HG03064 (cell line): Measurements from ENCODE around the gene EPHA6.
"Not testable (repeated sequence)": the region's sequence is repeated elsewhere in the genome, so short reads cannot be mapped to it uniquely, and the experiment has no call there.

Experiments used
- ATAC-seq: cut with Tn5 transposase; IDR thresholded peaks from one replicate; pipeline ENCODE4 v1.9.1; 2021; ENCODE audit warnings: low read depth; ENCODE audit not compliant: unreplicated experiment

The EPHA6 gene

DNA sequence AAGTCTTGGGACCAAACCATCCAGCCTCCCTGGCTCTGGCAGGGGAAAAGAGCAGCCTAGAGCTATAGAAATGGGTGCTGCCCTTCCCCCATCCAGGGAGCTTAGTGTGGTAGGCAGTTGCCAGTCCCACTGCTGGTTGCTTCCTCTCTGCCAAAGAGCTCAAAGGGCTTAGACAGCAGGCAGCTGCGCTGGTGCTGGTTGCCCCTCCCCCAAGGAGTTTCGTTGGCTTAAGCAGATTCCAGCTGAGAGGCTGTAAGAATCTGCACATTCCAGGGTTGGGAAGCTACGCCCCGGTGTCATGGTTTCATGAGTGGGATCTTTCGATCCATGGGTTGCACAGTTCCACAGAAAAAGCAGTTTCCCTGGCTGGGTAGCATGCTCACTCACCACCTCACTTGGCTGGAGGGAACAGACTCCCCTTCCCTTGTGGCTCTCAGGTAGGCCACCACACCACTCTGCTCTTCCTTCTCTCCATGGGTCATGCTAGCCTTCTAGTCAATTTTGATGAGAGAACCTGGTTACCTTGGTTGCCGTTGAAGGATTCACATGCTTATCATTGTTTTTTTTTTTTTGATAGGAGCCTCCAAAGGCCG, 195.1 kb downstream of the EPHA6 start:
- ATAC-seq = no peak

DNA sequence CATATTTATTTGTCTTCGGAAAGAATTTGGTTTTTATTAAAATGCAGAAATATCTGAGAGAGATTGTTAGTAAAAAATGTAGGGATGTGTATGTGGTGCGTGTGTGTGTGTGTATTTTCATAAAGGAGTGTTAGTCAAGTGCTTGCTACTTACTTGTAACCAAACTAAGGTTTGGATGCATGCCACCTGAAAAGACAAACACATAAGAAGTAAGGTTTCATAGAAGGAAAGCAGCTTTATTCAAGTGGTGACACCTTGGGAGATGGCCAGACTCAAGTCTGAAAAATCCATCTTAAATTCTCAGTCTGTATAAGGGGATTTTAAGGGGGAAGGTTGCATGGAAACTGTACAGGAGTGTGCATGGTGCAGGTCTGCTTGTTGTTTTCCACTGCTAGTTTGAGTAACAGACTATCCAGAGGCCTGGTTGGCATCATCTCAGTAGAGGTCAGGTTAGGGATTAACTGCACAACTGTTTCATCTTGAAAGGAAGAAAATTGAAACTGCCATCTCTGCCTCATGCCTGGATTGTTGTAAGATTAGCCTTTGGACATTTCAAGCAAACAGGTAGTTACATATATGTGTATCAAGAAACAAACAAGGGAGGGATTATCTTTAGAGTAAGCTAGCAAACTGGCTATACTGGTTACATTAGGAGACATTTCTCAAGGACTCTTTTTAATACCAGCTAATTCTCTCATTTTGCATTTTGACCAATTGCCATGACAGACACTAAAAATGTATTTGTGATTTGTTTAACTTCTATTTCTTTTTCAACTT, 196.7 kb downstream of the EPHA6 start:
- no peak for ATAC-seq

DNA sequence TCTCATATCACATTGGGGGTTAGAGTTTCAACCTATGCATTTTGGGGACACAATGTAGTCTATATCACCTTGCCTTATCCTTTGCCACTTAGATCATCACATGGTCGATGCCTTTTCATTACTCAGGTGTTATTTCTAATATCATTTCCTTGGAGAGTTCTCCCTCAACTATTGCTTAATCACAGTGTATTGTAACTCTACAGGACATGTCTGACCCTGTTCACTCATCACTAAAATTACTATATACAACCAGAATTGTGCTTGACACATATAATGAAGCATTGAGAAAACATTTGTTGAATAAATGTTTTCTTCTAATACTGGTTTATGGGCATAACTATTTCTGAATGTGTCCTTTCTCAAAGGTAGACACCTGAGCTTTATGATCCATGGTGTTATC, 207.4 kb downstream of the EPHA6 start:
- no peak for ATAC-seq

DNA sequence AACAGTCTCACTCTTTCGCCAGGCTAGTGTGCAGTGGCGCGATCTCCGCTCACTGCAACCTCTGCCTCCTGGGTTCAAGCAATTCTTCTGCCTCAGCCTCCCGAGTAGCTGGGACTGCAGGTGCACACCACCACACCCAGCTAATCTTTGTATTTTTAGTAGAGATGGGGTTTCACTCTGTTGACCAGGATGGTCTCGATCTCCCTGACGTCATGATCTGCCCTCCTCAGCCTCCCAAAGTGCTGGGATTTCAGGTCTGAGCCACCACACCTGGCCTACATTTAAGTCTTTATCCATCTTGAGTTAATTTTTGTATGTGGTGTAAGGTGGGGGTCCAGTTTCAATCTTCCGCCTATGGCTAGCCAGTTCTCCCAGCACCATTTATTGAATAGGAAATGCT, 211.2 kb downstream of the EPHA6 start:
- not testable (repeated sequence) for ATAC-seq

DNA sequence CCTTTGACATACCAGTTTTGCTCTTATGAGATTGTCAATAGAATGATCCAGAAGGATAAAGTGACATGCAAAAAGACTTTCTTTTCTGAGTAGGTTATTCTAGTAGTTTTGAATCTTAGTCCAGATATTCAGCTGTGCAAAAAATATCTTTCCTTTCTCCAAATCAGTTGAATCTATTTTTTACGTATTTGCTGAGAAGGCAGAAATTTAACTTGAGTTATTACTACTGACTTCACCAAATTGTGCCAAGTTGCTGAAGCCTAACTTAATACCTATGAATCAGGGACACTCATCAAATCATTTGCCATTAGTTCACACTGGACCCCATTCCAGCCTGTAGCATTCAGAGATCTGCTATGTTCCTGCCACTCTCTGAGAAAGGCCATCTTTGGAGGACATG, 215.6 kb downstream of the EPHA6 start:
- ATAC-seq = no peak

DNA sequence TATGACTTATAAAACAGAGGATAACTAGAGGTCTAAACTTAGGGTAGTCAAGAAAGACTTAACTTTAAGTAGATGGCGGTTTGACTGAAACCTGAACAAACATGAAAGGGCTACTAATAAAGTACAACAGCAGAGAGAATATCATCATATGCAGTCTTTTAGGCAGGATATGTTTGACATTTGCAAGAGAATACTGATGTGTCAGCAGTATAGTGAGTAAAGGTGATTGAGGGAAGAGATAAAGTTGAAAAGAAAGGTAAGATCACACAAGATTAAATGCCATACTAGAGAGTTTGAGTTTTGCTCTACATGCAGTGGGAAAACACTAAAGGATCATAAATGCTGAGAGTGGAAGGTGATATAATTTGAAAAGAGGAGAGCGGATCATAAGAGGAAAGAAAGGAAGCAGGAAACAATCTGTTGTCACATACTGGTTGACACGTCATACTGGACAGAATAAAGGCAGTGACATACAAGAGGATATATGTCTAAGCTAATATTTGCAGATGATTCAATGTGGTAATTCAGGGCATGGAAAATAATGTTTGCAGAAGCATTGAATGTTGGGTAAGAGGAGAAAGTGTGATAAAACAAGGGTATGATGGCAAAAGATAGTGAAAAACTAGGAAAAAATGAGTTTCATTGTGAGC, 223.0 kb downstream of the EPHA6 start:
- no peak for ATAC-seq

DNA sequence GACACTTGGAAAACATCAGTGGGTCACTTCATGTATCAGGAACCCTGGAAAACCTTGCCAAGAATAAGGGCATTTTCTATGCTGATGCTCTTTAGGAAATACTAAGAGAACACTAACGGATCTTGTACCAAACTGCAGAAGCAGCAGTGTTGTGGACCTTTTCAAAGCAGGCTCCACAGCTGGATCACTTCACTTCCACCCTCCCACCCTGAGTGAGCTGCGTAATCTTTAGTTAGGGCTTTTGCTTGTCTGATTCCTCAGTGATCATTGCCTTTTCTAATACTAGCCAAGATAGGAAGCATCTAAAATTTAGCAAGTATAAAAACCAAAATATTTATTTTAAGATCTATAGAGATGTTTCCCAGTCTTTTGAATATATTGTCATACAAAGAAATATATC, 229.0 kb downstream of the EPHA6 start:
- ATAC-seq = no peak

DNA sequence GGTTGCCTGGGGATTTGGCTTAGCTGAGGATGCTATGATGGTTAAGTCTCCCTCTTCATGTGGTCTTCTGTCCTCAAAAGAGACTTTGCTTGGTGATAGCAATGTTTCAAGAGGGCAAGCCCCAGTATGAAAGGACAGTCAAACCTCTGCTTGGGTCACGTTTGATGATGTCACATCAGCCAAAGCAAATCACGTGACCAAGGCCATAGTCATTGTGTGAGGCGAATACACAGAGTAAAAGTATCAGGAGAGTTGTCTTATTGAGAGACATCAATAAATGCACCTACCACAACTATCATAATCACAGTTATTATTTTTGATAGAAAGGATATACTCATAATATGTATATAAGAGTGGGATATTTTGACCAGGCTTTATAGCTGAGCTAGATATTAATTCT, 243.0 kb downstream of the EPHA6 start:
- ATAC-seq = no peak

DNA sequence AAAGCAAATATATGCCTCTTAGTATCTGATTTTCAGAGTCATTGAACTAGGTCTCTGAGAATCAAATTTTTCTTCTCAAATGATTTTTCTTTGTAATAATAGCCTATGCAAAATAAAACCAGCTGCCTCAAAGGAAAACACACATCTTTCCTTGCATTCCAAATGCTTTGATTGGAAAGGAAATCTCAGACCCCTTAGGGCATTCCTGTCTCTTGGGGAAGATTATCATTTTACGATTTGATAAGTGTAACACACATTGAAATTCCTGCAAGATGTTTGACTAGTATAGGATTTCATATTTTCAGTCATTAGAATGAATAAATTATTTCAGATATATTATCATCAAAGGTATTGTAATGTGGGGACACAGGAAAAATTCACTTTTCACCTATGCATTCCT, 244.8 kb downstream of the EPHA6 start:
- no peak for ATAC-seq

DNA sequence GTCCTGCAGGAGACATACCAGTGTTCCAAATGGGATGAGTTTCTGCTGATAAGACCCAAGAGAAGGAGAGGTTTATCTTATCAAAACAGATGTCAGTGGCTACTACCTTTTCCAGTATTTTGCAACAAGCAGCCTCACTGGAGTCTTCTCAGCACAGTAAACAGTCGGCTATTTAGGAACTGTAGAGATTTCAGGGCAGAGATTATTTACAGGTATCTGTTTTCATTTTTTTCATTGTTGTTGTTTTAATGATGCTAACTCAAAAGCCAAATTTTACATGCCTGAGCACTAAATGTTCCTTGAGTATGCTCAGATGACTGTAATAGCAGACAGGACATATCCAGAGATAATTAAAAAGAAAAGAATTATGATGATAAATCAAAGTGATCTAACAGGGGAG, 252.1 kb downstream of the EPHA6 start:
- no peak for ATAC-seq

DNA sequence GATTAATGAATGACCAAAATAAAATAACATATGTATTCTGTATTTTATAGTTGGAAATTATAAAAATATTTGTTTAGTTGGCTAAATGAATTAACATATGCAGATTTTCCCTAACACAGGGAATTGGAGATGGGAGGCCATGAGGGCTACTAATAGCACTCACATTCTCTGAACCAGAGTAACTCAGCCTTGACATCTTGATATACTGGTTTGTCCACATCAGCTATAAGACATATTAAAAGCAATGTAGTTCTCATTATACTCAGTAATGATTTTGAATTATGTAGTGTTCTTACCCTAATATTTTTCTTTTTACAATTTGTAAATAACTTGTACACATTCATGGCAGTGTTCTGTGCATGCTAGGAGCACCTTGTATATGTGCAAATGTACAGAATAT, 255.9 kb downstream of the EPHA6 start:
- ATAC-seq = no peak

DNA sequence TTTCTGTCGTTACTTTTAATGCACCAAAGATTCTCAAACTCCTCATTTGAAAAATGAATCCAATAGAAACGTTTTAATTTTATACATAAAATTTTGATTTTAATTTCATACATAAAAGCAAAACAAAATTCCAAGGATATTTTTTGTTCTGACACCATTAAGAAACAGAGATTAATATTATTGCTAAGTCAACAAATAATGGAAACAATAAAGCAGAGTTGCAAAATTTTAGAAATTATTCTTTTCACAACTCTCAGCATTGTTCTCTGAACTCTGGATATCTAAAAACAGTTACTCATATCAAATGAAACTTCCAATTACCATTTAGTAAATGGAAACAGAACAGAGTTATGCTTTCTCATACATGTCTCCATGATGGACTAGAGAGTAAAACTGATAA, 260.2 kb downstream of the EPHA6 start:
- no peak for ATAC-seq

DNA sequence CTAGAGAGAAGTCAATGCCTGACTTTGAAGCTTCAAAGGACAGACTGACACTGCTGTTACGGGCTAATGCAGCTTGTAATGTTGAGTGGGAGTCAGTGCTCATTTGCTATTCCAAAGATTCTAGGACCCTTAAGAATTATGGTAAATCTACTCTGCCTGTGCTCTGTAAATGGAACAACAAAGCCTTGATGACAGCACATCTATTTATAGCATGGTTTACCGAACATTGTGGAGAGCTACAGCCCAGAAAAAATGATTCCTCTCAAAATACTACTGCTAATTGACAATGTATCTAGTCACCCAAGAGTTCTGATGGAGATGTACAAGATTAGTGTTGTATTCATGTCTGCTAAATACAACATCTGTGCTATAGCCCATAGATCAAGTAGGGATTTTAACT, 262.3 kb downstream of the EPHA6 start:
- ATAC-seq = no peak

DNA sequence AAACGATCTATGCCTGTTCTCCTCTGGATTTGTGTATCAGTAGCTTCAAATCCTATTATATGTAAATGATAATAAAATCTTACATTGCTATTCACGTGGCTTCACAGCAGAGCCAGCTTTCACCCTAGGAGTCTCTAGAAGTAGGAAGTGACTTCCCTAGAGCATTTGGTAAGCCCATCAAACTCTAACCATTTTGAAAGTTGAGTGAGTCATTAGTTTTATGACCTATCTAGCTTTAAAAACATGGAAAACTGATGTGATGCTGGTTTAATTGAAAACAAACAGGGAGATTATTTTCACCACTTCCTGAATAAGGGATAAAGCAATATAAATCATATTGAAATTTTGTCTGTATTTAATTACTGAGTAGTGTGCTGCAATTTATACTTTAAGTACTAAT, 275.2 kb downstream of the EPHA6 start:
- no peak for ATAC-seq

DNA sequence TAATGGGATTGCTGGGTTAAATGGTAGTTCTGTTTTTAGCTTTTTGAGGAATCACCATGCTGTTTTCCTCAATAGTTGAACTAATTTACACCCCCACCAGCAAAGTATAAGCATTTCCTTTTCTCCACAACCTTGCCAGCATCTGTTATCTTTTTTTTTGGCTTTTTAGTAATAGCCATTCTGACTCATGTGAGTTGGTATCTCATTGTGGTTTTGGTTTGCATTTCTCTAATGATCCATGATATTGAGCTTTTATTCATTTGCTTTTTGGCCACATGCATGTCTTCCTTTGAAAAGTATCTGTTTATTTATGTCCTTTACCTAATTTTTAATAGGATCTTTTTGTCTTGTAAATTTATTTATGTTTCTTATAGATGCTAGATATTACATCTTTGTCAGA, 288.2 kb downstream of the EPHA6 start:
- no peak for ATAC-seq

DNA sequence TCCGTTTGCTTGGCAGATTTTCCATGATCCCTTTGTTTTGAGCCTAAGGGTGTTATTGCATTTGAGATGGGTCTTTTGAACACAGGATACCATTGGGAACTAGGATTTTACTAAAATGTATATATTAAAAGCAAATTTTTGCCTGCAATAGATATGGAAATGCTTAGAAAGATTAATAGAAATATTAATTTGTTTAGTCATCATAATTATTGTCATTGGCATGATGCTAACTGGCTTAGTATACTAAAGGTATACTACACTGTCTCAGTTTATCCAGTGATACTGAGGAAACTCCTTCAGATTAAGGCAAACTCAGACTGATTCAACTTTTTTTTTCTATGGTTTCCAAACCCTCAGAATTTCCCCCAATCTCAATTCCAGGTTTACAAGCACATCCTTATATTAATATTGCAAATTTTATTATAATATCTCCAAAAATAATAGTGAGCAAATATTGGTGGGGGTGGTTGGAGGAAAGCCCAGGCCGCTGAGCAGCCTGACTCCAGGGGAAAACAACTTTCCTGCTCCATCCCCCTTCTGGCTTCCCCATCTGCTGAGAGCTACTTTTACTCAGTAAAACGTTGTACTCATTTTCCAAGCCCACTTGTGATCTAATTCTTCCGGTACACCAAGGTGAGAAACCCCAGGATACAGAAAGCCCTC, 291.7 kb downstream of the EPHA6 start:
- no peak for ATAC-seq

DNA sequence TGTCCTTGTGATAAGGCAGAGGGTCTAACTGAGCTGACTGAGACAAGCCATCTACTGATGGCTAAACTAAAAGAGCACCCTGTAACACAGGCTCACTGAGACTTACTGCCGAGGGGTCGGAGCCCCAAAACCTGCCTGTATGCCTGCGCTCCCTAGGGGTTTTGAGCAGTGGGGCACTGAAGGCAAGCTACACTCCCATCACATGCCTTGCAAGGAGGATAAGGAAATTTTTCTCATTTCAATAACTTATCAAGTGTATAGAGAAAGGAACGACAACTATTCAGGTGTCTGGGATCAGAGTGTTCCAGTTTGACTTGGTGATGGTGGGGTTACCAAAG, 292.2 kb downstream of the EPHA6 start:
- no peak for ATAC-seq

DNA sequence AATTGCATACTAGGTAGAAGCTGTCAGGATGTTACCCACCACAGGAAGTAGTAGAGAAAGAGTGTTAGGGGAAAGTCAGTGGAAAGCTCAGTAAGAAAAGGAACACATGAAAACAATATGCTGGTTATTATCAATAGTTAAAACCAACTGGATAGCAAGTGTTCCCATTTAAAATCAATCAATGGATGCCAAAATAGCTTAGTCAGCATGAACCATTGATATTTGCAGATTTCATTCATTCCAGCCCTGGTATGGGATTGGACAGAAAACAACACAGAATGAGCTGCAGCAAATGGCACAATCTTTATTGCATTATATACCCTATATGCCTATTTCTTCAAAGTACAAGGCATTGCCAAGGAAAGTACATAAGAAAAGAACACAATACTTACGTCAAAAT, 293.7 kb downstream of the EPHA6 start:
- ATAC-seq = no peak

DNA sequence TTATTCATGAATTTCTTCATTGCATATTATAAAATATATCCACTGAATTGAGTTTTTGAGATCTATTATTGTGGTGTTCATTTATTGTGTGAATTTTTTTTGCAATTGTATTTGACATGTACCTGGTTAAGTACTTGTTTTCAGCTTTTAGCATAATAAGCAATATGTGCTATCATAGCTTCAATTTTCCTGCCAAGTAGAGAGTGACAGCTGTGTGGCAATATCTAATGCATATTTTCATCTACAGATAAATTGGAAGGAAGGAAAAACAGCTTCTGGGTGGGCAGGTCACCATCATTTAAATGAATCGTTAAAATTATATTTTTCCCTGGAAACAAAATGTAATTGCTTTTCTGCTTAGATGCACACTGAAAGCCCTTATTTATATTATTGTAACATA, 296.9 kb downstream of the EPHA6 start:
- ATAC-seq = no peak

DNA sequence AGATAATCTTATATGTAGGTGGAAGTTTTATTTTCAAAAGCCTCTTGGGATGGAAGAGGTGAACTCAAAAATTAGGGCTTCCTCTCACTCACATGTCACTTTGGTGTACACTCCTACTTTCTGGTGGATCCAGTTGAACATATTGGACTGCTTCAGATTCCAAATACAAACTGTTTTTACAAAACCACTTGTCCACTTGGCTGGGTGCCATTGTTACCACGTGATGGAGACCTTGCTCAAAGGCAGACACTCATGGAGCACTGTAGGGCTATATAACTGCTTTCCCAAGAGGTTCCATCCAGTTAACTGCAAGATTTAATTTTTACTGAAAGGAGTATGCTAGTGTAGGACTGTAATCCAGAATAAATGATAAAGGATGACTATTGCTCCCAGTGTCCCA, 307.0 kb downstream of the EPHA6 start:
- no peak for ATAC-seq

DNA sequence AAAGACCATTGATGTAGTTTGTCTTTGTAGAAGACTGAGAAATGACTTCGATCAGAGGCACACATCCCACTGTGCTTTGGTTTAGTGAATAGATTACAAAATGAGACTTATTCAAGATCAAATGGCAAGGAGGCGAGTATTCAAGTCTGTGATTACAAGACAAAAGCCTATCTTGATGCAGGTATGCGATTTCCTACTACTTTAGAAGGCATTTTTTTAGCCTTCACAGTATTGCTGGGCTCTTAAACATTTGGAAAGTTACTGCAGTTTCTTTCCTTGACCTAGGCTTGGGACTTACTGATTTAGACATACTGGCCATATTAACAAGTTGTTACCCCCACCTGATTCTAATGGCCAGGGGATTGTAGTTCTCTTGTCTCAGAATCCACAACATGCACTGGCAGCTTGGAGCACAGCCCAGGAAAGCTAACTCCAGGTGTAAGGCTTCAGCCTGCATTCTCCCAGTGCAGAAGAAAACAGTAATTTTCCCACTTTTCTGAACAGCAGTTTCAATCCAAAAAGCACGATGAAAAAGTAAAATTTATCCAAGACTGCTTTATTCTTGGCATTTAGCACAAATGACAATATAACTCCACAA, 311.6 kb downstream of the EPHA6 start:
- no peak for ATAC-seq
